Astrocyte (in vitro differentiated cells and primary cell): ENCODE measurements around the gene ZNF862. TPM values are rescaled to one million over a fixed set of nuclear protein-coding genes. Genes with fewer than 3 reads are reported as not detected.

Experiments
- DNase-seq: peaks from one replicate; pipeline ENCODE4 v3.0.0-alpha.2; 2010; ENCODE audit warnings: low read depth
- FAIRE-seq: peaks from 2 replicates; lab custom pipeline; 2011; peaks lifted over from hg19 to GRCh38; lab: Jason Lieb, UNC
- H2AFZ ChIP-seq: 2 replicates; pipeline ENCODE4 v1.6.0; 2012; ENCODE audit warnings: low read depth, low read length, inconsistent platforms
- H3K27ac ChIP-seq: 2 replicates; pipeline ENCODE4 v1.5.1; 2011; ENCODE audit warnings: low read depth, low read length, inconsistent platforms
- H3K27me3 ChIP-seq: 2 replicates; pipeline ENCODE4 v1.6.0; 2011; ENCODE audit warnings: low read length, inconsistent platforms; ENCODE audit not compliant: insufficient read depth
- H3K36me3 ChIP-seq: 2 replicates; pipeline ENCODE4 v1.5.1; 2011; ENCODE audit warnings: low read length, inconsistent platforms; ENCODE audit not compliant: insufficient read depth
- H3K4me1 ChIP-seq: 2 replicates; pipeline ENCODE4 v1.5.1; 2011; ENCODE audit warnings: low read length, inconsistent platforms; ENCODE audit not compliant: insufficient read depth
- H3K4me2 ChIP-seq: 2 replicates; pipeline ENCODE4 v1.6.0; 2012; ENCODE audit warnings: low read length, inconsistent platforms
- H3K4me3 ChIP-seq: 2 replicates; pipeline ENCODE4 v1.5.1; 2011; ENCODE audit warnings: low read depth, mild to moderate bottlenecking, low read length, inconsistent platforms; ENCODE audit not compliant: insufficient read depth
- H3K79me2 ChIP-seq: 2 replicates; pipeline ENCODE4 v1.6.0; 2012; ENCODE audit warnings: mild to moderate bottlenecking, low read length, inconsistent platforms; ENCODE audit not compliant: insufficient read depth
- H3K9ac ChIP-seq: 2 replicates; pipeline ENCODE4 v1.6.0; 2012; ENCODE audit warnings: mild to moderate bottlenecking, low read length, inconsistent platforms
- H3K9me3 ChIP-seq: 2 replicates; pipeline ENCODE4 v1.5.1; 2012; ENCODE audit warnings: low read depth, mild to moderate bottlenecking, low read length, inconsistent platforms; ENCODE audit not compliant: insufficient read depth
- H4K20me1 ChIP-seq: 2 replicates; pipeline ENCODE4 v1.6.0; 2012; ENCODE audit warnings: low read length, inconsistent platforms; ENCODE audit not compliant: insufficient read depth
- H3K27ac Mint-ChIP-seq: one replicate; pipeline ENCODE4 v1.8.0; 2021; ENCODE audit warnings: mild to moderate bottlenecking, mixed read lengths; ENCODE audit not compliant: unreplicated experiment
- H3K27me3 Mint-ChIP-seq: one replicate; pipeline ENCODE4 v1.8.0; 2021; ENCODE audit warnings: low read depth, mixed read lengths; ENCODE audit not compliant: unreplicated experiment
- H3K36me3 Mint-ChIP-seq: one replicate; pipeline ENCODE4 v1.8.0; 2021; ENCODE audit warnings: low read depth, mixed read lengths; ENCODE audit not compliant: unreplicated experiment
- H3K4me1 Mint-ChIP-seq: one replicate; pipeline ENCODE4 v1.8.0; 2021; ENCODE audit warnings: low read depth, mixed read lengths; ENCODE audit not compliant: unreplicated experiment
- H3K4me3 Mint-ChIP-seq: one replicate; pipeline ENCODE4 v1.8.0; 2021; ENCODE audit warnings: mild to moderate bottlenecking, moderate library complexity, mixed read lengths; ENCODE audit not compliant: unreplicated experiment
- H3K9me3 Mint-ChIP-seq: one replicate; pipeline ENCODE4 v1.8.0; 2021; ENCODE audit warnings: mild to moderate bottlenecking, mixed read lengths; ENCODE audit not compliant: unreplicated experiment
- CTCF ChIP-seq: IDR thresholded peaks from 2 replicates; pipeline ENCODE4 v1.5.1; 2011; ENCODE audit warnings: low read depth, mild to moderate bottlenecking, inconsistent platforms, low read length, moderate library complexity; ENCODE audit not compliant: insufficient read depth
- EZH2 ChIP-seq: IDR thresholded peaks from 2 replicates; pipeline ENCODE4 v1.6.1; 2012; ENCODE audit warnings: mild to moderate bottlenecking, low read length, inconsistent platforms; ENCODE audit not compliant: insufficient read depth
- total RNA-seq: library from RNA; stranded (reverse); gene quantifications from 2 replicates; pipeline ENCODE4 v1.2.1, GENCODE V29; 2021

ZNF862 gene
- total RNA-seq, 1 donor from 2014 or later: 13.2 TPM

- peaks cover 21% of the 10 kb centered on the region for H3K27me3 Mint-ChIP-seq
- peaks cover 1% of the 10 kb centered on the region for H3K4me1 Mint-ChIP-seq
- H3K9me3 ChIP-seq: no peaks in the 10 kb centered on the region
- no peak overlapping the region for H3K4me3 Mint-ChIP-seq
- H3K4me3 ChIP-seq: no peak overlapping the region
- H3K79me2 ChIP-seq: no peaks in the 10 kb centered on the region
- TF ChIP-seq CTCF (no peak), EZH2 (no peak)
- no peak overlapping the region for H3K4me2 ChIP-seq
- H3K9ac ChIP-seq: no peak overlapping the region
- FAIRE-seq (no peak), DNase-seq (no peak)
- no peaks in the 10 kb centered on the region for H3K9me3 Mint-ChIP-seq
- no peaks in the 10 kb centered on the region for H4K20me1 ChIP-seq
- H3K36me3 Mint-ChIP-seq: no peaks in the 10 kb centered on the region
- H2AFZ ChIP-seq: no peak overlapping the region
- no peaks in the 10 kb centered on the region for H3K36me3 ChIP-seq
- no peaks in the 10 kb centered on the region for H3K4me1 ChIP-seq
- no peak overlapping the region for H3K27ac ChIP-seq
- no peak overlapping the region for H3K27ac Mint-ChIP-seq
- H3K27me3 ChIP-seq: no peaks in the 10 kb centered on the region
These were observed 13.9 kb upstream of the ZNF862 start for GRCh38 chr7:149824301-149824741.

- no peaks in the 10 kb centered on the region for H3K27me3 ChIP-seq
- H3K4me3 Mint-ChIP-seq: no peak overlapping the region
- H3K4me1 ChIP-seq: no peaks in the 10 kb centered on the region
- H3K4me2 ChIP-seq: no peak overlapping the region
- no peaks in the 10 kb centered on the region for H3K36me3 ChIP-seq
- H4K20me1 ChIP-seq: no peaks in the 10 kb centered on the region
- DNase-seq: no peak
- H3K9ac ChIP-seq: no peak overlapping the region
- no peaks in the 10 kb centered on the region for H3K9me3 Mint-ChIP-seq
- no peaks in the 10 kb centered on the region for H3K36me3 Mint-ChIP-seq
- no peak overlapping the region for H3K27ac ChIP-seq
- no peak for TF ChIP-seq EZH2
- no peak for TF ChIP-seq CTCF
- peaks cover 21% of the 10 kb centered on the region for H3K27me3 Mint-ChIP-seq
- no peak overlapping the region for H3K4me3 ChIP-seq
- H3K27ac Mint-ChIP-seq: no peak overlapping the region
- no peaks in the 10 kb centered on the region for H3K9me3 ChIP-seq
- no peak overlapping the region for H2AFZ ChIP-seq
- H3K4me1 Mint-ChIP-seq: peaks cover 1% of the 10 kb centered on the region
- FAIRE-seq: no peak
- no peaks in the 10 kb centered on the region for H3K79me2 ChIP-seq
These were observed 13.2 kb upstream of the ZNF862 start for GRCh38 chr7:149824748-149825566.
